Activated CD8-positive, alpha-beta T cell treated with anti-CD3 and anti-CD28 coated beads, Interleukin-2, amount 10 ng/mL, durations not matched to agents 7 days and 5 days (primary cell): Measurements from ENCODE around the gene ADAMTS17. TPM values are rescaled to one million over a fixed set of nuclear protein-coding genes. Genes with fewer than 3 reads are reported as not detected.

Experiments used
- ATAC-seq: fragments of 150-1000 bp; cut with Tn5 transposase; one replicate; pipeline ENCODE4 v1.10.0; 2021; ENCODE audit warnings: moderate library complexity
- CTCF ChIA-PET: fragments of 350-600 bp; sonication (Branson Sonifier 250); formaldehyde crosslinking; loops from one replicate; lab custom pipeline; 2021; ENCODE audit warnings: antibody characterized with exemption; lab: Charles Lee
- POLR2A ChIA-PET: fragments of 350-600 bp; sonication (Branson Sonifier 250); formaldehyde crosslinking; loops from one replicate; lab custom pipeline; 2021; ENCODE audit warnings: antibody characterized with exemption; lab: Charles Lee
- DNase-seq: peaks from one replicate; pipeline ENCODE4 v3.0.0-alpha.2; 2020
- H3K27ac Mint-ChIP-seq: one replicate; pipeline ENCODE4 v1.8.0; 2021; ENCODE audit warnings: mild to moderate bottlenecking, mixed read lengths
- H3K27me3 Mint-ChIP-seq: one replicate; pipeline ENCODE4 v1.8.0; 2021; ENCODE audit warnings: low read depth, mixed read lengths
- H3K36me3 Mint-ChIP-seq: one replicate; pipeline ENCODE4 v1.8.0; 2021; ENCODE audit warnings: low read depth, mixed read lengths
- H3K4me1 Mint-ChIP-seq: one replicate; pipeline ENCODE4 v1.8.0; 2021; ENCODE audit warnings: low read depth, mixed read lengths
- H3K4me3 Mint-ChIP-seq: one replicate; pipeline ENCODE4 v1.8.0; 2021; ENCODE audit warnings: mild to moderate bottlenecking, mixed read lengths
- H3K9me3 Mint-ChIP-seq: one replicate; pipeline ENCODE4 v1.8.0; 2022; ENCODE audit warnings: mixed read lengths; ENCODE audit not compliant: insufficient read depth
- total RNA-seq, 2 experiments: library from RNA; stranded (reverse); gene quantifications; one replicate each; pipeline ENCODE4 v1.2.3, GENCODE V29; 2021

The ADAMTS17 gene
- total RNA-seq, 2 experiments from 2014 or later, result 5.1 to 6.0 TPM

GRCh38 chr15:100206643-100207042 lies 135.1 kb downstream of the ADAMTS17 start:
- Mint-ChIP-seq H3K4me3 (no peak overlapping the region), H3K4me1 (peaks cover 19% of the 10 kb centered on the region), H3K27ac (no peak overlapping the region), H3K9me3 (no peaks in the 10 kb centered on the region), H3K36me3 (no peaks in the 10 kb centered on the region), H3K27me3 (peaks cover 7% of the 10 kb centered on the region)
- ATAC-seq (no peak), DNase-seq (no peak)
- CTCF ChIA-PET, result no interaction called here
- POLR2A ChIA-PET, result no interaction called here

DNA sequence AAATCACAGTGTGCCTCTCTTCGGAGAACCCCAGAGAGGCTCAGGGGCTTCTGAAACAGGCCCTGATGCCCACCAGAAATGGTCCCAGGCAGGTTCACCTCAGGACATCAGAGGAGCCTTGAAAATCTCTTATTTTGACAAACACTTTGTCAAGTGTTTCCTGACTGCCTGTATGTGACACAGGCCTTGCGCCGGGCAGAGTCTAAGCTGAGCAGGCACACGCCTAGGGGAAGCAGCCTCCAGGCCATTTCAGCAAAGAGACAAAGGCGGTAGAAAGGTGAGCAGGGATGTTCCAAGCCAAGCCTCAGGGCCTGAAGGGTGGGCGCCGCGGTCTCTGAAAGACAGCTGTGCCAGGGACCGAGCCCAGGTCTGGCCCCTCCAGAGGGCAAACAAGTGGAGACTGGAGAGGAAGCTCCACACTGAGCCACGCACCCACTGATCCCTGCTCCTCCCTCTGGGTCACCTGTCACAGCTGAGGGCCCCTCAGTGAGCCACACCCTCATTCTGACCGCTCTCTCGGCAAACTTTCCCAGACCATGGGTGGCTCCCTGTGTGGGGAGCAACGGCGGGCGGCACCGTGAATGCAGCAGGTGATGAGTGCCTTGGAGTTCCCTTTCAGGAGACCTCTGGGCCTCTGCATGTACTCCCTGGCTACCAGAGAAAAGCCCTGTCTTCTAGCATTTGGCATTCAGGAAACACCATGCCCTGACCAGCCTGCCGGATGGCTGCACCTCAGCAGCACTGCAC lies 136.1 kb downstream of the ADAMTS17 start:
- POLR2A ChIA-PET, result no interaction called here
- H3K9me3 Mint-ChIP-seq, result no peaks in the 10 kb centered on the region
- H3K36me3 Mint-ChIP-seq, result no peaks in the 10 kb centered on the region
- DNase-seq, result no peak
- peaks cover 9% of the 10 kb centered on the region for H3K27me3 Mint-ChIP-seq
- no peak overlapping the region for H3K27ac Mint-ChIP-seq
- H3K4me3 Mint-ChIP-seq, result no peak overlapping the region
- ATAC-seq, result no peak
- peaks cover 28% of the 10 kb centered on the region for H3K4me1 Mint-ChIP-seq
- CTCF ChIA-PET, result no interaction called here

DNA sequence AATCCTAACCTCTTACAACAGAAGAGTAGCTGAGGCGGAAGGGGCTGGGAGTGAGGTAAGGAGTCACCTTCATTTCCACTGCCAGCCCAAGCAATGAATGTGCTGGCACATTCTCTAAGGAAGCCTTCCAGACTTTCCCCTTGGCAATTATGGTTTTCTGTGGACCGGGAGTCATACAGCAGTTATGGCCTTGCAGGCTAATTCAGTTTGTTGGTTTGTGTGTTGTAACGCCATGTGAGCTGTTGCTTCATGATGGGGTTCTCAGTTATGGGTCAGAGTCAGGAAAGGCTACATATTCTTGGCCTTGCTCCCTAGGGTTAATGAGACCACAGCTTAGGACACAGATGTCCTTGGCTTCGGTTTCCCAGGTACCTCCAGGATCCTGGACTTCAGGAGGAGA lies 137.0 kb downstream of the ADAMTS17 start:
- peaks cover 29% of the 10 kb centered on the region for H3K4me1 Mint-ChIP-seq
- CTCF ChIA-PET, result interaction anchor here (1.0 kb wide), 1 partner anchor 134 kb away, joined by 3 read pairs; no protein-coding TSS in a partner anchor
- no peak for DNase-seq
- no peaks in the 10 kb centered on the region for H3K36me3 Mint-ChIP-seq
- no peak for ATAC-seq
- H3K9me3 Mint-ChIP-seq, result no peaks in the 10 kb centered on the region
- peaks cover 9% of the 10 kb centered on the region for H3K27me3 Mint-ChIP-seq
- POLR2A ChIA-PET, result no interaction called here
- no peak overlapping the region for H3K4me3 Mint-ChIP-seq
- no peak overlapping the region for H3K27ac Mint-ChIP-seq

- Mint-ChIP-seq H3K9me3 (no peaks in the 10 kb centered on the region), H3K4me1 (peaks cover 29% of the 10 kb centered on the region), H3K36me3 (no peaks in the 10 kb centered on the region), H3K27ac (no peak overlapping the region), H3K4me3 (no peak overlapping the region), H3K27me3 (peaks cover 9% of the 10 kb centered on the region)
- POLR2A ChIA-PET, result no interaction called here
- CTCF ChIA-PET, result interaction anchor here (1.0 kb wide), 1 partner anchor 135 kb away, joined by 3 read pairs; no protein-coding TSS in a partner anchor
- DNase-seq, result no peak
- no peak for ATAC-seq
These were observed 137.6 kb downstream of the ADAMTS17 start for GRCh38 chr15:100204211-100204610.

DNA sequence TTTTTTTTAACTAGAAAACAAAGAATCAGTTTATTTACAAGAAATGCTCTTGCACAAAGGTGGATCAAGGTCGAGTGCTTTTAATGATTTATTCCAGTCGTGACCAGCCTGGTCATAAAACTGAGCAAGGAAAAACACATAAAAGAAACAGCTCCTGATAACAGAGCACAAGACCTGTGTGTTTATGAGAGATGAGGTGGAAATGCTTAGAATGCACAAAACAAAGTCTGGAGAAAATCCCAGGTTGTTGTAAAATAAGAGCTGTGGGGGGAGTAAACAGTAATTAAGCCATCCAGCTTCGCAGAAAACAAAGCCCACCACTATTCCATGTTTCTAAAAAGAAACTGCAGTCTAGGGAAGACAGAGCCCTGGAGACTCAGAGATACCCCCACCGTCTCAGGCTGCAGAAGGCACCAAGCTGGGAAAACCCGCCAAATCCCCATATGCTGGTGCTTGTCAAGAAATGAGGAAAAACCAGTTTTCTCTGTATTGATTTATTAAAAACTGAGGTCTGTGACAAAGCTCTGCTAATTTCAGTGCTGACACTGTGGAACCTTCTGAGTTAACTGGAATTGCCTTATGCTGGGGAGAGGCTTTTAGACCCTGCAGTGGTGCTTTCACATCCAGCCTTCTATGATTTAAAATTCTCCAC lies 139.3 kb downstream of the ADAMTS17 start:
- peaks cover 29% of the 10 kb centered on the region for H3K4me1 Mint-ChIP-seq
- POLR2A ChIA-PET, result interaction anchor here (0.7 to 1.2 kb wide), 3 partner anchors 10 to 274 kb away, joined by 3 read pairs; no protein-coding TSS in a partner anchor

GRCh38 chr15:100201376-100202280 lies 140.1 kb downstream of the ADAMTS17 start:
- Mint-ChIP-seq H3K9me3 (no peaks in the 10 kb centered on the region), H3K36me3 (no peaks in the 10 kb centered on the region), H3K27ac (peak overlapping the region; percentile 88), H3K4me1 (peaks cover 29% of the 10 kb centered on the region), H3K4me3 (peak overlapping the region; percentile 65), H3K27me3 (peaks cover 15% of the 10 kb centered on the region)
- ChIA-PET POLR2A (interaction anchor here (1.0 to 1.2 kb wide), 2 partner anchors 9 to 129 kb away, joined by 3 read pairs; no protein-coding TSS in a partner anchor), CTCF (interaction anchor here (1.1 to 1.3 kb wide), 2 partner anchors 137 to 149 kb away, joined by 3 to 4 read pairs; no protein-coding TSS in a partner anchor)
- DNase-seq (peak; percentile 62), ATAC-seq (peak; percentile 83)

More for the DNA sequence above, 139.3 kb downstream of the ADAMTS17 start:
- Mint-ChIP-seq H3K36me3 (no peaks in the 10 kb centered on the region), H3K4me3 (peak overlapping the region; percentile 65), H3K27ac (peak overlapping the region; percentile 88), H3K9me3 (no peaks in the 10 kb centered on the region), H3K27me3 (peaks cover 11% of the 10 kb centered on the region)
- CTCF ChIA-PET, result interaction anchor here (1.3 kb wide), 1 partner anchor 148 kb away, joined by 3 read pairs; no protein-coding TSS in a partner anchor
- DNase-seq (no peak), ATAC-seq (no peak)

GRCh38 chr15:100200287-100200880 lies 141.4 kb downstream of the ADAMTS17 start:
- H3K36me3 Mint-ChIP-seq, result no peaks in the 10 kb centered on the region

GRCh38 chr15:100199711-100200286 lies 142.0 kb downstream of the ADAMTS17 start:
- Mint-ChIP-seq H3K9me3 (no peaks in the 10 kb centered on the region), H3K4me1 (peaks cover 29% of the 10 kb centered on the region), H3K27me3 (peaks cover 14% of the 10 kb centered on the region), H3K4me3 (no peak overlapping the region), H3K27ac (no peak overlapping the region), H3K36me3 (no peaks in the 10 kb centered on the region)
- ATAC-seq (no peak), DNase-seq (no peak)
- POLR2A ChIA-PET, result no interaction called here
- CTCF ChIA-PET, result no interaction called here

More at GRCh38 chr15:100200287-100200880, 141.4 kb downstream of the ADAMTS17 start:
- no peak for ATAC-seq
- Mint-ChIP-seq H3K4me1 (peaks cover 29% of the 10 kb centered on the region), H3K4me3 (no peak overlapping the region), H3K27ac (no peak overlapping the region), H3K9me3 (no peaks in the 10 kb centered on the region), H3K27me3 (peaks cover 15% of the 10 kb centered on the region)
- ChIA-PET POLR2A (no interaction called here), CTCF (no interaction called here)
- DNase-seq, result no peak

GRCh38 chr15:100198442-100198841 lies 143.3 kb downstream of the ADAMTS17 start:
- Mint-ChIP-seq H3K4me1 (peaks cover 24% of the 10 kb centered on the region), H3K4me3 (no peak overlapping the region), H3K9me3 (no peaks in the 10 kb centered on the region), H3K27me3 (peaks cover 7% of the 10 kb centered on the region), H3K36me3 (no peaks in the 10 kb centered on the region), H3K27ac (no peak overlapping the region)
- POLR2A ChIA-PET, result no interaction called here
- no peak for ATAC-seq
- CTCF ChIA-PET, result no interaction called here
- no peak for DNase-seq

- ATAC-seq (no peak), DNase-seq (no peak)
- H3K27ac Mint-ChIP-seq, result no peak overlapping the region
- H3K4me1 Mint-ChIP-seq, result peaks cover 9% of the 10 kb centered on the region
- peaks cover 7% of the 10 kb centered on the region for H3K27me3 Mint-ChIP-seq
- no peak overlapping the region for H3K4me3 Mint-ChIP-seq
- CTCF ChIA-PET, result no interaction called here
- POLR2A ChIA-PET, result no interaction called here
- H3K36me3 Mint-ChIP-seq, result no peaks in the 10 kb centered on the region
- no peaks in the 10 kb centered on the region for H3K9me3 Mint-ChIP-seq
These were observed 145.3 kb downstream of the ADAMTS17 start for GRCh38 chr15:100196326-100197058.
